ENCODE data around the gene AARS2.

GRCh38 chr6:44250718-44251123 lies 62.4 kb downstream of the AARS2 start:
- TF ChIP-seq CTCF (IDR thresholded peaks at IDR 0.05) (no peak), POLR2A (IDR thresholded peaks at IDR 0.05) (no peak)

All from adrenal gland (tissue), 5 donors.